ENCODE results near the gene ACD.

- TF ChIP-seq CTCF (conservative IDR thresholded peaks at IDR 0.05) (no peak), ZFX (IDR thresholded peaks at IDR 0.05) (no peak)
Measured at GRCh38 chr16:67654403-67654911, 5.6 kb downstream of the ACD start.

All from C4-2B (cell line).